ENCODE data around the gene MINK1. TPM values are rescaled to one million over a fixed set of nuclear protein-coding genes. Genes with fewer than 3 reads are reported as not detected.
"Not testable (repeated sequence)": the region's sequence is repeated elsewhere in the genome, so short reads cannot be mapped to it uniquely, and the experiment has no call there.

MINK1 gene
- total RNA-seq, 2 experiments from 2014 or later, result 67.5 to 79.3 TPM

GRCh38 chr17:4861052-4861451 lies 27.9 kb downstream of the MINK1 start:
- peaks cover 5% of the 10 kb centered on the region for H3K36me3 Mint-ChIP-seq
- intact Hi-C loops (cut with micrococcal nuclease), result no loop called here
- H3K9me3 Mint-ChIP-seq, result no peaks in the 10 kb centered on the region
- CTCF ChIA-PET, result interaction anchor here (0.5 to 1.2 kb wide), 3 partner anchors 27 to 450 kb away, joined by 3 to 4 read pairs (median 3); no protein-coding TSS in a partner anchor
- H3K4me3 Mint-ChIP-seq, result no peak overlapping the region
- POLR2A ChIA-PET, result no interaction called here
- no peaks in the 10 kb centered on the region for H3K27me3 Mint-ChIP-seq
- no peak overlapping the region for H3K27ac Mint-ChIP-seq
- no peak for DNase-seq
- H3K4me1 Mint-ChIP-seq (ENCODE audit: low read depth), result peaks cover 6% of the 10 kb centered on the region

GRCh38 chr17:4862720-4863119 lies 29.6 kb downstream of the MINK1 start:
- no peaks in the 10 kb centered on the region for H3K27me3 Mint-ChIP-seq
- no peak overlapping the region for H3K27ac Mint-ChIP-seq
- ChIA-PET CTCF (no interaction called here), POLR2A (no interaction called here)
- no peak overlapping the region for H3K4me3 Mint-ChIP-seq
- no peaks in the 10 kb centered on the region for H3K9me3 Mint-ChIP-seq
- peaks cover 4% of the 10 kb centered on the region for H3K36me3 Mint-ChIP-seq
- DNase-seq, result no peak
- intact Hi-C loops (cut with micrococcal nuclease), result no loop called here
- peaks cover 4% of the 10 kb centered on the region for H3K4me1 Mint-ChIP-seq (ENCODE audit: low read depth)

- Mint-ChIP-seq H3K4me3 (no peak overlapping the region), H3K9me3 (no peaks in the 10 kb centered on the region), H3K36me3 (peaks cover 4% of the 10 kb centered on the region), H3K27ac (no peak overlapping the region), H3K27me3 (no peaks in the 10 kb centered on the region), H3K4me1 (ENCODE audit: low read depth) (peaks cover 4% of the 10 kb centered on the region)
- ChIA-PET CTCF (interaction anchor here (0.9 kb wide), 1 partner anchor 215 kb away, joined by 3 read pairs; the partner anchor contains the start of gene ZFP3), POLR2A (no interaction called here)
- intact Hi-C loops (cut with micrococcal nuclease), result no loop called here
- no peak for DNase-seq
These were observed 30.2 kb downstream of the MINK1 start for GRCh38 chr17:4863321-4863720.

GRCh38 chr17:4867535-4867934 lies 34.4 kb downstream of the MINK1 start:
- H3K36me3 Mint-ChIP-seq; H3K9me3 Mint-ChIP-seq; H3K4me1 Mint-ChIP-seq (ENCODE audit: low read depth); intact Hi-C loops (cut with micrococcal nuclease); DNase-seq; H3K27me3 Mint-ChIP-seq; H3K27ac Mint-ChIP-seq; CTCF ChIA-PET; H3K4me3 Mint-ChIP-seq: not testable (repeated sequence)
- POLR2A ChIA-PET, result interaction anchor here (0.5 kb wide), 2 partner anchors 9 to 292 kb away, joined by 3 to 4 read pairs; no protein-coding TSS in a partner anchor

DNA sequence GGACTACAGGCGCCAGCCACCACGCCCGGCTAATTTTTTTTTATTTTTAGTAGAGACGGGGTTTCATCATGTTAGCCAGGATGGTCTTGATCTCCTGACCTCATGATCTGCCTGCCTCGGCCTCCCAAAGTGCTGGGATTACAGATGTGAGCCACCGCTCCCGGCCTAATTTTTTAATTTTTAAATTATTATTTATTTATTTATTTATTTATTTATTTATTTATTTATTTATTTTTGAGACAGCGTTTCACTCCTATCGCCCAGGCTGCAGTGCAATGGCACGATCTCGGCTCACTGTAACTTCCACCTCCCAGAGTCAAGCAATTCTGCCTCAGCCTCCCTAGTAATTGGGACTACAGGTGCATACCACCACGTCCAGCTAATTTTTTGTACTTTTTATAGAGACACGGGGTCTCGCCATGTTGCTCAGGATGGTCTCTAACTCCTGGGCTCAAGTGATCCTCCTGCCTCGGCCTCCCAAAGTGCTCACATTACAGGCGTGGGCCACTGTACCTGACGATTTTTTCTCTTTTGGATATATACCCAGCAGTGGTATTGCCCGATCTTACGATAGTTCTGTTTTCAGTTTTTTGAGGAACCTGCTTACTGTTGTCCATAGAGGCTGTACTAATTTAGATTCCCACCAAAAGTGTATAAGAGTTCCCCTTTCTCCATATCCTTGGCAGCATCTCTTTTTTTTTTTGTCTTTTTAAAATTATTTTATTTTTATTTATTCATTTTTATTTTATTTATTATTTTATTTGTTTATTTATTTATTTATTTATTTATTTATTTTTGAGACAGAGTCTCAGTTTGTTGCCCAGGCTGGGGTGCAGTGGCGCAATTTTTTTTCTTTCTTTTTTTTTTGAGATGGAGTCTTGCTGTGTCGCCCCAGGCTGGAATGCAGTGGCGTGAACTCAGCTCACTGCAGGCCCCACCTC lies 36.2 kb downstream of the MINK1 start:
- H3K4me1 Mint-ChIP-seq (ENCODE audit: low read depth); DNase-seq; intact Hi-C loops (cut with micrococcal nuclease); H3K27ac Mint-ChIP-seq; H3K4me3 Mint-ChIP-seq; H3K27me3 Mint-ChIP-seq; H3K9me3 Mint-ChIP-seq; CTCF ChIA-PET; H3K36me3 Mint-ChIP-seq: not testable (repeated sequence)
- POLR2A ChIA-PET, result interaction anchor here (0.7 kb wide), 1 partner anchor 62 kb away, joined by 4 read pairs; the partner anchor contains the start of gene PLD2

DNA sequence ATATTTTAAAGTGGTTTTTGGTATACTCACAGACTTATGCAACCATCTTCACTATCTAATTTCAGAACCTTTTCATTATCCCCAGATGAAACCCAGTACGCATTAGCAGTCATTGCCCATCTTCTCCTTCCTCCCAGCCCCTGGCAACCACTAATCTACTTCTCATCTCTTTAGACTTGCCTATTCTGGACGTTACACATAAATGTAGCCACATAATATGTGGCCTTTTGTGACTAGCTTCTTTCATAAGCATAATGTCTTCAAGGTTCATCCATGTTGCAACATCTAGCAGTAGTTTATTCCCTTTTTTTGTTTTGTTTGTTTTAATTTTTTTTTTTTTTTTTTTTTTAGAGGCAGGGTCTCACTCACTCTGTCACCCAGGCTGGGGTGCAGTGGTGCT lies 37.7 kb downstream of the MINK1 start:
- Mint-ChIP-seq H3K4me3 (no peak overlapping the region), H3K9me3 (no peaks in the 10 kb centered on the region), H3K36me3 (peaks cover 2% of the 10 kb centered on the region), H3K27me3 (no peaks in the 10 kb centered on the region), H3K4me1 (ENCODE audit: low read depth) (no peaks in the 10 kb centered on the region), H3K27ac (no peak overlapping the region)
- CTCF ChIA-PET, result interaction anchor here (0.7 kb wide), 1 partner anchor 263 kb away, joined by 3 read pairs; no protein-coding TSS in a partner anchor
- no peak for DNase-seq
- intact Hi-C loops (cut with micrococcal nuclease), result no loop called here
- POLR2A ChIA-PET, result no interaction called here

DNA sequence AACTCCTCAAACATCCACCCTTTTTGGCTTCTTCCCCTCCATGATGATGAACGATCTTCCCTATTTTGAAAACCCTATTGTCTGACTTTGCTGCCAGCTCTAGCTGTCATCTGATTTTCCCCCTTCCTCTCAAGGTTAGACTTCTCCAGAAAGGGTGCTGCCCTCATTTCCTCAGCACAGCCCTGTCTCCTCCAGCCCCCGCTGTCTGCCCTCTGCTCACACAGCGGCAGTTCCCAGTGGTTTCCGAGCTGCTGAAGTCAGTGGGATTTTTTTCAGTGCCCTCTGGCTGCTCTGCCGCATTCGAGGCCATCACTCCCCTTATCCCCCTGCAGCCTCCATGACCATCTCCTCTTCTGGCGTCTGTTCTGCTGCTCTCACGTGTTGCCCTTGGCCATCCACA lies 39.6 kb downstream of the MINK1 start:
- Mint-ChIP-seq H3K27me3 (no peaks in the 10 kb centered on the region), H3K4me3 (no peak overlapping the region), H3K9me3 (no peaks in the 10 kb centered on the region), H3K4me1 (ENCODE audit: low read depth) (no peaks in the 10 kb centered on the region), H3K36me3 (peaks cover 2% of the 10 kb centered on the region), H3K27ac (no peak overlapping the region)
- ChIA-PET POLR2A (no interaction called here), CTCF (interaction anchor here (2.0 kb wide), 1 partner anchor 83 kb away, joined by 4 read pairs; no protein-coding TSS in a partner anchor)
- DNase-seq, result no peak
- intact Hi-C loops (cut with micrococcal nuclease), result no loop called here

DNA sequence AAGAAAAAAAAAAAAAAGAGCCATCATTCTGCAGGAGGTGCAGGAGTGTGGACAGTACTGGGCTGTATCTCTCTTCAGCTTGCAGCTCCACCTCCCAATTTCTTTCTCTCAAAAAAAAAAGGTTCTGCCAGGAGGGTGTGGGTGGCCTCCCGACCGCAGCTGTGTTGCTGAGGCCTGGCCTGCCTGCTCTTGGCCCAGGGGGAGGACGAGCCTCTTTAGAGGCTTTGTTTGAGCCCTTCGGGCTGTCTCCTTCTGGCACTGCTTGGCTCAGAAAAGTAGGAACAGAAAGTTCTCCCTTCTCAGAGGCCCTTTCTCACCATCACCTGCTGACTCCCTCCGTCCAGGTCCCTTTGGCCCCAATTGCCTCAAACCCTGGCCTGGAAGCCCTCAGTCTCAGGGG lies 43.9 kb downstream of the MINK1 start:
- DNase-seq, result no peak
- H3K36me3 Mint-ChIP-seq, result no peaks in the 10 kb centered on the region
- H3K4me1 Mint-ChIP-seq (ENCODE audit: low read depth), result no peaks in the 10 kb centered on the region
- no peaks in the 10 kb centered on the region for H3K9me3 Mint-ChIP-seq
- H3K4me3 Mint-ChIP-seq, result no peak overlapping the region
- intact Hi-C loops (cut with micrococcal nuclease), result no loop called here
- POLR2A ChIA-PET, result interaction anchor here (0.6 kb wide), 1 partner anchor 10 kb away, joined by 3 read pairs; no protein-coding TSS in a partner anchor
- no peaks in the 10 kb centered on the region for H3K27me3 Mint-ChIP-seq
- H3K27ac Mint-ChIP-seq, result no peak overlapping the region
- CTCF ChIA-PET, result interaction anchor here (0.6 kb wide), 1 partner anchor 12 kb away, joined by 3 read pairs; no protein-coding TSS in a partner anchor

DNA sequence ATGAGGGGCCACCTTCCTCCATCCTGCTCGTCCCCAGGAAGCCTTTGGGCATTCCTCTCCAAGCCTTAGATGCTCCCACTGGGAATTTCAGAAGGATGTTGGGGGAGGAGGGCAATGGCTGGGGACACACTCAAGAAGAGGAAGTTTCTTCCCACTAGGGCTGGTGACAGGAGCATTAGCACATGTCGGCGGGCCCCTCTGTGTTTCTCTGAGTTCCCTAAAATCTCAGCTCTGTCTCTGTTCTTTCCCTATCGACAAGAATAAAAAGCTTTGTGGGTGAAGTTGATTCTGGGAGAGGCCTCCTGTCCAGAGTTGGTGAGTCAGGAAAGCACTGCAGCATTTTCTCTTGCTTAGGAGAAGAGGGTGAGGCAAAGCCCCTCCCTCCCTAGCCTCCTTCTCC lies 46.5 kb downstream of the MINK1 start:
- H3K27me3 Mint-ChIP-seq, result no peaks in the 10 kb centered on the region
- POLR2A ChIA-PET, result no interaction called here
- H3K27ac Mint-ChIP-seq, result no peak overlapping the region
- no peak for DNase-seq
- H3K4me3 Mint-ChIP-seq, result no peak overlapping the region
- H3K4me1 Mint-ChIP-seq (ENCODE audit: low read depth), result no peaks in the 10 kb centered on the region
- intact Hi-C loops (cut with micrococcal nuclease), result no loop called here
- H3K9me3 Mint-ChIP-seq, result no peaks in the 10 kb centered on the region
- H3K36me3 Mint-ChIP-seq, result no peaks in the 10 kb centered on the region
- CTCF ChIA-PET, result no interaction called here

GRCh38 chr17:4880857-4881256 lies 47.7 kb downstream of the MINK1 start:
- Mint-ChIP-seq H3K9me3 (no peaks in the 10 kb centered on the region), H3K36me3 (peaks cover 4% of the 10 kb centered on the region), H3K4me3 (no peak overlapping the region), H3K27ac (no peak overlapping the region), H3K4me1 (ENCODE audit: low read depth) (no peaks in the 10 kb centered on the region), H3K27me3 (no peaks in the 10 kb centered on the region)
- intact Hi-C loops (cut with micrococcal nuclease), result loop anchor here (10.0 kb wide), 1 partner anchor 46 kb away; the partner anchor contains the start of gene MINK1
- ChIA-PET POLR2A (no interaction called here), CTCF (interaction anchor here (1.0 to 2.3 kb wide), 7 partner anchors 23 to 314 kb away, joined by 3 to 8 read pairs (median 4); partner anchors contain the start of gene ARRB2)
- DNase-seq, result no peak

GRCh38 chr17:4881761-4882555 lies 48.8 kb downstream of the MINK1 start:
- peaks cover 8% of the 10 kb centered on the region for H3K36me3 Mint-ChIP-seq
- H3K4me1 Mint-ChIP-seq (ENCODE audit: low read depth), result no peaks in the 10 kb centered on the region
- no peak overlapping the region for H3K4me3 Mint-ChIP-seq
- CTCF ChIA-PET, result interaction anchor here (0.6 to 2.3 kb wide), 8 partner anchors 24 to 196 kb away, joined by 3 to 8 read pairs (median 4); partner anchors contain the start of gene ARRB2
- POLR2A ChIA-PET, result no interaction called here
- DNase-seq, result peak; percentile 74
- no peaks in the 10 kb centered on the region for H3K9me3 Mint-ChIP-seq
- no peaks in the 10 kb centered on the region for H3K27me3 Mint-ChIP-seq
- no peak overlapping the region for H3K27ac Mint-ChIP-seq
- intact Hi-C loops (cut with micrococcal nuclease), result loop anchor here (1.0 to 10.0 kb wide), 2 partner anchors 47 to 172 kb away; partner anchors contain the start of genes ARRB2 and MINK1

DNA sequence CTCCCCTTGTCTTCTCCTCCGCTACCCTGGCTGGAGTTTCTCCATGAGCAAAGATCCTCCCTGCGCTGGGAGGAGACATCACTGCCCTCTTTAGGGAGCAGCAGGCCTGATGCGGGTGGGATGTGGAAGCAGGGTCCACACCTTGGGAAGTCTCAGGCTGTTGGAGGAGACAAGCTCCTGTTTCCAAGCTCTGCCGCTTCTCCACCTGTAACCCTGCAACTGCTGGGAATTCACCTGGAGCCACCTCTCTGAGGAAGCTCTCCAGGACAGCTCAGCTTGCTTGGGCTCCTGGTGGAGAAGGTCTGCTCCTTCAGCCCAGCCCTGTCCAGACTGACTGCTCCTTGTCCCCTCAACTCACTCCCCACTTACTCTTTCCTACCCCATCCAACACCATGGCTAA lies 51.3 kb downstream of the MINK1 start:
- Mint-ChIP-seq H3K4me1 (ENCODE audit: low read depth) (no peaks in the 10 kb centered on the region), H3K4me3 (no peak overlapping the region), H3K27ac (no peak overlapping the region), H3K36me3 (peaks cover 15% of the 10 kb centered on the region), H3K27me3 (no peaks in the 10 kb centered on the region), H3K9me3 (no peaks in the 10 kb centered on the region)
- intact Hi-C loops (cut with micrococcal nuclease), result loop anchor here (10.0 kb wide), 1 partner anchor 50 kb away; the partner anchor contains the start of gene MINK1
- CTCF ChIA-PET, result interaction anchor here (0.8 to 1.8 kb wide), 3 partner anchors 94 to 317 kb away, joined by 3 to 4 read pairs (median 4); partner anchors contain the start of gene ARRB2
- POLR2A ChIA-PET, result no interaction called here
- no peak for DNase-seq
